Smooth muscle cell (in vitro differentiated cells): ENCODE measurements around the gene DNAJC7. TPM values are rescaled to one million over a fixed set of nuclear protein-coding genes. Genes with fewer than 3 reads are reported as not detected.

Source experiments
- DNase-seq: peaks from one replicate; lab custom pipeline; 2025; ENCODE audit not compliant: unreplicated experiment; lab: John Stamatoyannopoulos, UW
- H2AFZ ChIP-seq: fragments of 200-600 bp; sonication (generic); 2 replicates; pipeline ENCODE4 v1.6.0; 2016; ENCODE audit warnings: antibody characterized with exemption, low read depth, mild to moderate bottlenecking
- H3F3A ChIP-seq: fragments of 200-600 bp; sonication (generic); 2 replicates; pipeline ENCODE4 v1.6.0; 2017; ENCODE audit warnings: antibody characterized with exemption, low read depth
- H3K27ac ChIP-seq: fragments of 200-600 bp; sonication (generic); 2 replicates; pipeline ENCODE4 v1.5.1; 2016; ENCODE audit warnings: low read depth, mild to moderate bottlenecking
- H3K27me3 ChIP-seq: fragments of 200-600 bp; sonication (generic); 2 replicates; pipeline ENCODE4 v1.6.1; 2016; ENCODE audit warnings: low read depth, mild to moderate bottlenecking
- H3K36me3 ChIP-seq: fragments of 200-600 bp; sonication (generic); 2 replicates; pipeline ENCODE4 v1.5.1; 2016; ENCODE audit warnings: low read depth
- H3K4me1 ChIP-seq: fragments of 200-600 bp; sonication (generic); 2 replicates; pipeline ENCODE4 v1.5.1; 2016; ENCODE audit warnings: low read depth
- H3K4me2 ChIP-seq: fragments of 200-600 bp; sonication (generic); 2 replicates; pipeline ENCODE4 v1.6.0; 2016; ENCODE audit warnings: mild to moderate bottlenecking
- H3K4me3 ChIP-seq: fragments of 200-600 bp; sonication (generic); 2 replicates; pipeline ENCODE4 v1.5.1; 2016; ENCODE audit warnings: mild to moderate bottlenecking
- H3K79me2 ChIP-seq: fragments of 200-600 bp; sonication (generic); 2 replicates; pipeline ENCODE4 v1.6.0; 2016; ENCODE audit warnings: low read depth, mild to moderate bottlenecking
- H3K9ac ChIP-seq: fragments of 200-600 bp; sonication (generic); 2 replicates; pipeline ENCODE4 v1.6.0; 2016; ENCODE audit warnings: low read depth
- H3K9me3 ChIP-seq: fragments of 200-600 bp; sonication (generic); replicated peaks from 2 replicates; pipeline ENCODE4 v1.5.1; 2016; ENCODE audit warnings: low read depth
- H4K20me1 ChIP-seq: fragments of 200-600 bp; sonication (generic); 2 replicates; pipeline ENCODE4 v1.6.0; 2016; ENCODE audit warnings: low read depth
- WGBS: methylation state at CpG from one replicate; pipeline ENCODE4 v1.1.7; 2016; ENCODE audit warnings: low lambda C conversion rate; 5-methylcytosine and 5-hydroxymethylcytosine counted together
- polyA plus RNA-seq: library from polyadenylated mRNA; unstranded; fragments of >200 nt; fragmentation: Nextera tagmentation; extraction: Ambion mirVana; gene quantifications from 2 replicates; pipeline ENCODE4 v1.2.1, GENCODE V29; 2016
- total RNA-seq: library from RNA; depleted of rRNA; stranded (reverse); fragments of >200 nt; gene quantifications from 2 replicates; pipeline ENCODE4 v1.2.3, GENCODE V29; 2014
- TF ChIP-seq, protein P1 (sequence below): fragments of 200-600 bp; sonication (generic); IDR thresholded peaks from 2 replicates; pipeline ENCODE4 v1.5.1; 2017; ENCODE audit warnings: borderline replicate concordance, mild to moderate bottlenecking, antibody characterized with exemption; ENCODE audit not compliant: insufficient read depth, poor library complexity, severe bottlenecking

The DNAJC7 gene
- total and polyA plus RNA-seq, 2 experiments from 2014 or later = 44.5 to 44.7 TPM

DNA sequence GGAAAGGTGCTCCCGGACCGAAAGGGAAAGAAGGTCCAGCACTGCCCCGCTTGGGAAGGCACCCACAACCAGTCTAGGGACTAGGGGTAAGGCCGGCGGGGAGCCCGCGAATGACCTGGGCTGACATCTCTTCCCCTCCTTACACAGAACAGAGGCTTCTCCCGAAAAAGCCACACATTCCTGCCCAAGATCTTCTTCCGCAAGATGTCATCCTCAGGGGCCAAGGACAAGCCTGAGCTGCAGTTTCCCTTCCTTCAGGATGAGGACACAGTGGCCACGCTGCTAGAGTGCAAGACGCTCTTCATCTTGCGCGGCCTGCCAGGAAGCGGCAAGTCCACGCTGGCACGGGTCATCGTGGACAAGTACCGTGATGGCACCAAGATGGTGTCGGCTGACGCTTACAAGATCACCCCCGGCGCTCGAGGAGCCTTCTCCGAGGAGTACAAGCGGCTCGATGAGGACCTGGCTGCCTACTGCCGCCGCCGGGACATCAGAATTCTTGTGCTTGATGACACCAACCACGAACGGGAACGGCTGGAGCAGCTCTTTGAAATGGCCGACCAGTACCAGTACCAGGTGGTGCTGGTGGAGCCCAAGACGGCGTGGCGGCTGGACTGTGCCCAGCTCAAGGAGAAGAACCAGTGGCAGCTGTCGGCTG, 49.2 kb downstream of the DNAJC7 start:
- H3K4me2 ChIP-seq = peak overlapping the region; percentile 86
- no peaks in the 10 kb centered on the region for H3K36me3 ChIP-seq
- TF ChIP-seq, protein P1, sequence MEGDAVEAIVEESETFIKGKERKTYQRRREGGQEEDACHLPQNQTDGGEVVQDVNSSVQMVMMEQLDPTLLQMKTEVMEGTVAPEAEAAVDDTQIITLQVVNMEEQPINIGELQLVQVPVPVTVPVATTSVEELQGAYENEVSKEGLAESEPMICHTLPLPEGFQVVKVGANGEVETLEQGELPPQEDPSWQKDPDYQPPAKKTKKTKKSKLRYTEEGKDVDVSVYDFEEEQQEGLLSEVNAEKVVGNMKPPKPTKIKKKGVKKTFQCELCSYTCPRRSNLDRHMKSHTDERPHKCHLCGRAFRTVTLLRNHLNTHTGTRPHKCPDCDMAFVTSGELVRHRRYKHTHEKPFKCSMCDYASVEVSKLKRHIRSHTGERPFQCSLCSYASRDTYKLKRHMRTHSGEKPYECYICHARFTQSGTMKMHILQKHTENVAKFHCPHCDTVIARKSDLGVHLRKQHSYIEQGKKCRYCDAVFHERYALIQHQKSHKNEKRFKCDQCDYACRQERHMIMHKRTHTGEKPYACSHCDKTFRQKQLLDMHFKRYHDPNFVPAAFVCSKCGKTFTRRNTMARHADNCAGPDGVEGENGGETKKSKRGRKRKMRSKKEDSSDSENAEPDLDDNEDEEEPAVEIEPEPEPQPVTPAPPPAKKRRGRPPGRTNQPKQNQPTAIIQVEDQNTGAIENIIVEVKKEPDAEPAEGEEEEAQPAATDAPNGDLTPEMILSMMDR = no peak
- H3K9ac ChIP-seq = no peak overlapping the region
- no peak overlapping the region for H2AFZ ChIP-seq
- H3K9me3 ChIP-seq = no peaks in the 10 kb centered on the region
- H3K79me2 ChIP-seq = peaks cover 36% of the 10 kb centered on the region
- H3K27me3 ChIP-seq = no peaks in the 10 kb centered on the region
- DNase-seq = no peak
- no peak overlapping the region for H3K27ac ChIP-seq
- no peaks in the 10 kb centered on the region for H3F3A ChIP-seq
- peaks cover 7% of the 10 kb centered on the region for H4K20me1 ChIP-seq
- H3K4me1 ChIP-seq = peaks cover 10% of the 10 kb centered on the region
- H3K4me3 ChIP-seq = peak overlapping the region; percentile 95
- WGBS = 96% methylated on average over 37 of the region's 37 CpGs

DNA sequence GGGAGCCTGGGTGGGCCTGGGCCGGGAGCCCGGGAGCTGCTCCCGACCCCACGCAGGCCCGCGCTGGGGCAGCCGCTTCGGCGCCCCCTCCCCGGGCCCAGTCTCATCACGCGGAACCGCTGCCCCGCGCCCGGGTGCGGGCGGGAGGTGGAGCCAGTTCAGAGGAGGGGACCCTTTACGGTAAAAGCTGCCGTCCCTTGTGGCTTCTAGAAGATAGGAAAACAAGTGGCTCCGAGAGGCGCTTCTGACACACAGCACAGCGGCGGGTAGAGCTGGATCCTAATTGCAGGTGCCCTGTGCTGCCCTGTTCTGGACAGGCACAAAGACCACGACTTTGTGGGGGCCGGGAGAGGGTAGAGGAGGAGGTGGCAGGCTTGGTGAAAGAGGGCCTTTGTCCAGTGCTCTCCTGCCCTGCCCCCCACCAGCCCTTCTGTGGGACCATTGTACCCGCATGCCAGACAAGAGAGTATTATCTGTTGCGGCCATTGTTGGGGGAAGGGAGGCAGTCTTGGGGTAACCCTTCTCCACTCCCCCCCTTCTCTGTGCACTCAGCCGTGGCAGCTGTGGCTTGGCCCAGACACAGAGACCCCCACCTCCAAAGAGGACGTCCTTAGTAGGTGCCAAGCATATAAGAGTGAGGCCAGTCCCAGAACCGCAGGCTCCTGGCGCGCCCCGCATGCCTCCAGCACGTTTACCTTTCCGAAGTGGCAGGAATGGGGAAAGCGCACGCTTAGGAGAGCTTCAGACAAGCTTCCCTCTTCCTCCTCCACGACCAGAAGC, 49.9 kb downstream of the DNAJC7 start:
- H2AFZ ChIP-seq = peak overlapping the region; percentile 66
- H3K4me2 ChIP-seq = peak overlapping the region; percentile 86
- TF ChIP-seq, protein P1 = no peak
- H4K20me1 ChIP-seq = peaks cover 7% of the 10 kb centered on the region
- H3F3A ChIP-seq = no peaks in the 10 kb centered on the region
- no peaks in the 10 kb centered on the region for H3K36me3 ChIP-seq
- H3K4me1 ChIP-seq = peaks cover 10% of the 10 kb centered on the region
- H3K4me3 ChIP-seq = peak overlapping the region; percentile 95
- peak overlapping the region; percentile 91 for H3K9ac ChIP-seq
- DNase-seq = no peak
- peaks cover 36% of the 10 kb centered on the region for H3K79me2 ChIP-seq
- H3K27me3 ChIP-seq = no peaks in the 10 kb centered on the region
- no peaks in the 10 kb centered on the region for H3K9me3 ChIP-seq
- H3K27ac ChIP-seq = peak overlapping the region; percentile 75
- 32% methylated on average over 35 of the region's 39 CpGs for WGBS

DNA sequence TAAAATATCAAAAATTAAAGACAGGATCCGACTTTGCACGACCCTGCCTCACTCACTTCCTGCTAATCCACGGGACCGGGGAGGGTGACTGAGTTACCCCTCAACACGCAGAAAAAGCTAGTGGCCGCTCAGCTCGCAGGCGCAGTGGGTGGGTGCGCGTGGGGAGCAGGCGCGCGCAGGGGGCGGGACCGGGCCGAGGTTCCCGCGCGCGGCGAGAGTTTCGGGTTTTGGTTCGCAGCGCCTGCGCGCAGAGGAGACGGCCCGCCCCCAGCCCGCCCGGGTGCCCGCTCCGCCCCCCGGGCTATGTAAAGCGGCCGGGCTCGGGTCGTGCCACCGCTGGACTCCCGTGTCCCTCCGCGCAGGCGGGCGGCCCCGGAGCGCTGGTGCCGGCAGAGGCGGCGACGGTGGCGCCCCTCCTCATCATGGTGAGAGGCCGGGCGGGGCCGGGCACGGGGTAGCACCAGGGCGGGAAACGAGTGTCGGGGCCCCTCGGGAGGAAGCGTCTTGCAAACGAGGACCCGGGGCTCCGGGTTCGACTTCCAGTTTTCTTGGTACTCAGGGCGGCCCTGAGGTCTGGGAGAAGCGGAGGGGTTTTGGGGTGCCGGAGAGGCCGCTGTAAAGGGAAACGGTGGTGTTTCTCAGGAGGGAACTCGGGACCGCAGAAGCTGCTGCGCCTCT, 50.6 kb downstream of the DNAJC7 start, which contains the start of gene CNP:
CNP (plus strand) TSS at position 333 of the 678 bp plus-strand sequence; CDS start at position 423, 90 bp downstream.
- H2AFZ ChIP-seq = peak within 1 kb of the TSS; percentile 66
- under 1% methylated on average over 31 of the region's 71 CpGs for WGBS
- peak within 1 kb of the TSS; percentile 95 for H3K4me3 ChIP-seq
- peak within 1 kb of the TSS; percentile 86 for H3K4me2 ChIP-seq
- no peaks in the 10 kb centered on the region for H3K36me3 ChIP-seq
- peaks cover 36% of the 10 kb centered on the region for H3K79me2 ChIP-seq
- H3K9ac ChIP-seq = peak within 1 kb of the TSS; percentile 91
- H3K27me3 ChIP-seq = no peaks in the 10 kb centered on the region
- TF ChIP-seq, protein P1 = no peak
- H3K9me3 ChIP-seq = no peaks in the 10 kb centered on the region
- H4K20me1 ChIP-seq = peaks cover 7% of the 10 kb centered on the region
- H3K27ac ChIP-seq = peak within 1 kb of the TSS; percentile 75
- peak; percentile 80 for DNase-seq
- H3K4me1 ChIP-seq = peaks cover 10% of the 10 kb centered on the region
- no peaks in the 10 kb centered on the region for H3F3A ChIP-seq
